ENCODE data around the gene ASIP.
"Not testable (repeated sequence)": the region's sequence is repeated elsewhere in the genome, so short reads cannot be mapped to it uniquely, and the experiment has no call there.

The ASIP gene

GRCh38 chr20:34240693-34241615, at the start of gene ASIP:
Gene ASIP (plus strand): TSS chr20:34241423. CDS start chr20:34260375, 18,952 bp downstream.
- no peak within 1 kb of the TSS for H3K4me3 ChIP-seq (ENCODE audit: low read depth, low read length)
- no peak for TF ChIP-seq CTCF (IDR thresholded peaks at IDR 0.05; ENCODE audit: borderline replicate concordance, insufficient read depth, low read depth, low read length)

- TF ChIP-seq CTCF (IDR thresholded peaks at IDR 0.05; ENCODE audit: borderline replicate concordance, insufficient read depth, low read depth, low read length) = no peak
- no peak overlapping the region for H3K4me3 ChIP-seq (ENCODE audit: low read depth, low read length)
Observed at GRCh38 chr20:34193051-34193450, 48.2 kb upstream of the ASIP start.

GRCh38 chr20:34199183-34199582, 42.0 kb upstream of the ASIP start:
- no peak for TF ChIP-seq CTCF (IDR thresholded peaks at IDR 0.05; ENCODE audit: borderline replicate concordance, insufficient read depth, low read depth, low read length)
- no peak overlapping the region for H3K4me3 ChIP-seq (ENCODE audit: low read depth, low read length)

- H3K4me3 ChIP-seq (ENCODE audit: low read depth, low read length) = no peak overlapping the region
- no peak for TF ChIP-seq CTCF (IDR thresholded peaks at IDR 0.05; ENCODE audit: borderline replicate concordance, insufficient read depth, low read depth, low read length)
Observed at GRCh38 chr20:34200023-34200422, 41.2 kb upstream of the ASIP start.

- TF ChIP-seq CTCF (IDR thresholded peaks at IDR 0.05; ENCODE audit: borderline replicate concordance, insufficient read depth, low read depth, low read length) = no peak
- H3K4me3 ChIP-seq (ENCODE audit: low read depth, low read length) = no peak overlapping the region
Observed at GRCh38 chr20:34201531-34201930, 39.7 kb upstream of the ASIP start.

- not testable (repeated sequence) for H3K4me3 ChIP-seq (ENCODE audit: low read depth, low read length)
Observed at GRCh38 chr20:34205172-34205880, 35.9 kb upstream of the ASIP start.

- no peak for TF ChIP-seq CTCF (IDR thresholded peaks at IDR 0.05; ENCODE audit: borderline replicate concordance, insufficient read depth, low read depth, low read length)
- no peak overlapping the region for H3K4me3 ChIP-seq (ENCODE audit: low read depth, low read length)
Observed at GRCh38 chr20:34209111-34209510, 32.1 kb upstream of the ASIP start.

All from GM12875 (cell line).